H54 (cell line): Measurements from ENCODE around the gene JAZF1.
"Not testable (repeated sequence)": the region's sequence is repeated elsewhere in the genome, so short reads cannot be mapped to it uniquely, and the experiment has no call there.

Source experiments
- DNase-seq: peaks from one replicate; pipeline ENCODE4 v3.0.0; 2011; ENCODE audit warnings: low spot score, mixed read lengths; ENCODE audit not compliant: insufficient read length
- FAIRE-seq: peaks from 3 replicates; lab custom pipeline; 2011; peaks lifted over from hg19 to GRCh38; lab: Jason Lieb, UNC
- POLR2A ChIP-seq: IDR thresholded peaks from 2 replicates; pipeline ENCODE4 v1.6.1; 2011; ENCODE audit warnings: low read depth, mild to moderate bottlenecking, low read length

JAZF1 gene

DNA sequence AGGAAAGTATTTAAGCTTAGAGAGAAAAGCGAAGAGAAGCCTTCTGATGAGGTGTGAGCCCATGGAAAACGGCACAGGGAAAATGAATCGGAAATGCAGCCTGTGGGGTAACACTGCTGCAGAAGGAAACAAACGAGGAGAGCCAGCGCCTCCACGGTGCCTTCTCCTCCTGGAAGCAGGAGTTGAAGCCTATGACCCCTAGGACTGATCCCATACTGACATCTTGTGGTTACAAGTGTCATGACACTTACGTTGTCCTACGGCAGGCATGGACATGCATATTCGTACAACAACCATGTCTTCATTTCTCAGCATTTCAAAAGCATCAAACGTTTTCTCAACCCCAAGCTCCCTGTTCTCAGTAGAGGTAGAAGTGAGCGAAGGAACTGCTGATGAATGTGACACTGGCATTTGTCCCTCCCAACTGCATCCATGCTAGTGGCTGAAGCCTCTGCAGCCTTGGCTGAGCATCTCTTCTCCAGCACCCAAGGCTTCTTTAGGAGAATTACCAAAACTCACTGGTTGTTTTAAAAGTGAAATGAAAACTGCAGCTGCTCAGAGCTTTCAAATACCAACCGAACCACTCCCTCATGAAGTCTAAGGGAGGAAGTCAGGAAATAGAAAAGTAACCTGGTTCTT, 160.2 kb downstream of the JAZF1 start:
- DNase-seq: peak; percentile 83
- no peak for TF ChIP-seq POLR2A
- FAIRE-seq: peak; percentile 89

DNA sequence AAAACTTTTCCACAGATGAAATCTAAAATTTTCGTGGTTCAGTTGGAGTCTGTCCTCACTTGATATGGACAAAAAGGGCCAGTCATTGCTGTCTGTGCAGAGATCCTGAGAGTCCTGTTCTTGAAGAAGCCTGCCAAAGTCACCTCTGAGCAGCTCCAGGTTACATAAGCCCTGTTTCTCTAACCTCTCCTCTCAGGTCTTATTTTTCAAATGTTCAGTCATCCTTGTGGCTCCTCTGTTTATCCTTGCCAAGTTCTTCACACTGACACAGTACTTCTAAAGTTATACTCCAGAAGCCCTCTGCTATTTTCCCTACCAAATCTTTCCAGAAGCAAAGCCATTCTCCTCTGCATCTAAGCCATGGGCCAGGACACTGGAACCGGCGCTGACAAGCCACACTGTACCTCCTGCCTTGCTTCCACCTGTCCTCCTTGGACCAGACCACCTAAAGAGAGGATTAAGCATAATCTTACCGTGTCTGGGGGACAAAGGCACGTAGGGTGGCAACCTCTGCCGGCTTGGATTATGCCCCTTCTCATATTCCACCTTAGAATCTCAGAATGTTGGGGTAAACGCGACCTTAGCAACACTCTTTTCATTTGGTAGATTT, 161.6 kb downstream of the JAZF1 start:
- DNase-seq: no peak
- FAIRE-seq: no peak
- no peak for TF ChIP-seq POLR2A

DNA sequence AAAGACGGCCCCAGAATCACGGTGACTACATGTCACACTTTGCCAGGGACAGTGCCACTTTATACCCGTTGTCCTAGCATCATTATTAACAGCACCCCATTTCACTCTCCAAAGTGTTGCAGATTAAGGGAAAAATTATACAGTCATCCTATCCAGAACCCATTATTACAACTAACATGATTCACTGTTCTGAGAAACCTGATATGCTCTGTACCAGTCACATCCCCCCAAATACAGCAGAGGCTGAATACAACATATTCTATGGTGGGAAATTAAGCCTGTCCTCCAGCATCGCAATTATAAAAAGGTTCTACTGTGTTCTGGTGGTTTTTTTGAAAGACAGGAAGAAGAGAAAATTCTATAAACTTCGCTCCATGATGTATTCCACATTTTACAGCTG, 162.1 kb downstream of the JAZF1 start:
- TF ChIP-seq POLR2A: no peak
- no peak for FAIRE-seq
- no peak for DNase-seq

- TF ChIP-seq POLR2A: no peak
- no peak for DNase-seq
- no peak for FAIRE-seq
Measured at GRCh38 chr7:28018020-28018419, 162.6 kb downstream of the JAZF1 start.

GRCh38 chr7:28017372-28017771, 163.2 kb downstream of the JAZF1 start:
- no peak for FAIRE-seq
- peak; percentile 42 for DNase-seq
- no peak for TF ChIP-seq POLR2A

GRCh38 chr7:28016297-28016696, 164.3 kb downstream of the JAZF1 start:
- TF ChIP-seq POLR2A: no peak
- FAIRE-seq (no peak), DNase-seq (no peak)

- no peak for FAIRE-seq
- no peak for TF ChIP-seq POLR2A
- no peak for DNase-seq
Measured at GRCh38 chr7:28015169-28015568, 165.4 kb downstream of the JAZF1 start.

- not testable (repeated sequence) for DNase-seq, FAIRE-seq
Measured at GRCh38 chr7:28014340-28014739, 166.3 kb downstream of the JAZF1 start.

DNA sequence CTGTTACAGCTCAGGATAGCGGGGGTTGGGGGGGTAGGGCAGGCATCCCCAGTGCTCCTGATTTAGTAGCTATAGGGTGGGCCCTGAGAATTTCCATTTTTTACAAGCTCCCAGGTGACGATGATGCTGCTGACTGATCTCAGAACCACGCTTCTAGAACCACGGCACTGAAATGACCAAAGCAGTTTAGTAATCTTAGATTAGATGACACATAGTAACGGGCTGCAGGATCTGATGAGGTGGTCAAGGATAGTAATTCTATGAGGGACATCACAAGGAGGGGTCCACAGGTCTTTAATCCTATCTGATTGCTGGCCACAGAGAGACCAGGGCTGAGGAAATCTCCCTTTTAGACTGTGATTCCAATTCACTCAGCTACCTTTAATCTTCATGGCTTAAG, 167.2 kb downstream of the JAZF1 start:
- TF ChIP-seq POLR2A: no peak
- FAIRE-seq (no peak), DNase-seq (no peak)

DNA sequence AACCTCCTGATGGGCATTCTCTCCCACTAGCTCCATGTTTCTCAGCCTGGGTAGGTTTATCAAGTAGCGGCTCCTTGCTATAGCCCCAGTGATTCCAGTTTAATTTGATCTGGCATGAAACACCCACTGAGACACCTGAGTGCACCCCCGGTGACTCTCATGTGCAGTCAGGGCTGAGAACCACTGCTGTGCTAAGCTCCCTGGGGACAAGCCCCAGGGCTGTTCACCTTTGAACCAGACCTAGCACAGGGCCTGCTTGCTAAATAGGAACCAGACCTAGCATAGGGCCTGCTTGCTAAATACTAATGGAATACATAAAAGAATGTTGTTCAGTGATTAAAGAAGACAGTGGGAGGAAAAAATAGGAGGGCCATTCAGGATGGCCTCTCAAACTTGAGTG, 167.6 kb downstream of the JAZF1 start:
- DNase-seq: no peak
- no peak for TF ChIP-seq POLR2A
- no peak for FAIRE-seq

DNA sequence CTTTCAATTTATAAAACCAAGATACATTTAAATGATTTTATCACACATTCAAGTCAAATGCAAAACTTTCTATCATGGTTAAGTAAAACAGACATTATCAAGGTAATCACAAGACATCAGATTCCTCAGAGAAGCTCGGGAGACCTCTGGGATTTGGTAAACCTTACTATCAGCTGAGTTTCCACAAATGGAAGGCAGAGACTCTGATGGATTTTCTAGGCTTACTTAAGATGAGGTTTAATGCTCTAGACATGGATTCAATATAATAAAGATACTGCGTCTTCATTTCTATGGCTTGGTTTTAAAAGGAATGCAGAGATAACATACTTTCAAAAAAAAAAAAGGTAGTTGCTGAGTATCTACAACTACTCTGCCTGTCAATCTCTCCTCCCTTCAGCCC, 171.7 kb downstream of the JAZF1 start:
- FAIRE-seq (no peak), DNase-seq (no peak)
- no peak for TF ChIP-seq POLR2A

GRCh38 chr7:28008171-28008570, 172.4 kb downstream of the JAZF1 start:
- no peak for TF ChIP-seq POLR2A
- FAIRE-seq (no peak), DNase-seq (no peak)

- DNase-seq (no peak), FAIRE-seq (no peak)
- TF ChIP-seq POLR2A: no peak
Measured at GRCh38 chr7:28006491-28006890, 174.1 kb downstream of the JAZF1 start.

- FAIRE-seq: no peak
- no peak for DNase-seq
- no peak for TF ChIP-seq POLR2A
Measured at GRCh38 chr7:28005847-28006231, 174.8 kb downstream of the JAZF1 start.
